Astrocyte (in vitro differentiated cells and primary cell): ENCODE data around the gene RHOT1.

ENCODE experiments used
- CTCF ChIP-seq: IDR thresholded peaks from 2 replicates; pipeline ENCODE4 v1.5.1; 2011; ENCODE audit warnings: low read depth, mild to moderate bottlenecking, inconsistent platforms, low read length, moderate library complexity; ENCODE audit not compliant: insufficient read depth
- EZH2 ChIP-seq: IDR thresholded peaks from 2 replicates; pipeline ENCODE4 v1.6.1; 2012; ENCODE audit warnings: mild to moderate bottlenecking, low read length, inconsistent platforms; ENCODE audit not compliant: insufficient read depth

- TF ChIP-seq CTCF, result no peak
- TF ChIP-seq EZH2, result no peak
Measured at GRCh38 chr17:32209608-32210007, 67.3 kb downstream of the RHOT1 start.
